ENCODE data around the gene GAS5. TPM values are rescaled to one million over a fixed set of nuclear protein-coding genes. Genes with fewer than 3 reads are reported as not detected.
A peak's percentile ranks its signal among the peaks of the same experiment; 100 is the strongest.

The GAS5 gene
- total and polyA plus RNA-seq, 2 experiments from 2014 or later: 979 to 992 TPM

- Histone ChIP-seq H4K20me1 (replicated peaks; ENCODE audit: insufficient read depth) (peaks cover 16% of the 10 kb centered on the region), H3K27me3 (ENCODE audit: insufficient read depth) (no peaks in the 10 kb centered on the region), H3K4me2 (peak within 1 kb of the TSS; percentile 97), H3K9me2 (ENCODE audit: insufficient read depth) (no peaks in the 10 kb centered on the region), H3K36me3 (ENCODE audit: insufficient read depth) (peaks cover 40% of the 10 kb centered on the region), H3K27ac (ENCODE audit: low read depth) (peak within 1 kb of the TSS; percentile 98), H3K4me3 (peak within 1 kb of the TSS; percentile 90), H3K79me2 (replicated peaks; ENCODE audit: insufficient read depth) (peaks cover 73% of the 10 kb centered on the region), H2AFZ (peak within 1 kb of the TSS; percentile 92), H3F3A (replicated peaks; ENCODE audit: low read depth) (peaks cover 49% of the 10 kb centered on the region), H3K4me1 (ENCODE audit: insufficient read depth) (peaks cover 32% of the 10 kb centered on the region)
- DNase-seq (ENCODE audit: low spot score) (peak; percentile 99), ATAC-seq (peak; percentile 76)
- H3K27me3 Mint-ChIP-seq (ENCODE audit: insufficient read depth, low read depth, poor library complexity): peaks cover 36% of the 10 kb centered on the region
- peaks cover 13% of the 10 kb centered on the region; the same call in 2 of the 3 replicates for H3K9me3 Mint-ChIP-seq
- H3K4me1 Mint-ChIP-seq: peaks cover 42% of the 10 kb centered on the region
- H3K36me3 Mint-ChIP-seq (ENCODE audit: low read depth): peaks cover 65% of the 10 kb centered on the region
- H3K4me3 Mint-ChIP-seq: peak within 1 kb of the TSS; percentile 100
- peak within 1 kb of the TSS; percentile 100 for H3K27ac Mint-ChIP-seq
- TF ChIP-seq EZH2 (IDR thresholded peaks at IDR 0.05; ENCODE audit: low read depth, unreplicated experiment) (no peak), ZNF114 (CRISPR knock-in tag; IDR thresholded peaks at IDR 0.05) (no peak), ZNF331 (CRISPR knock-in tag; IDR thresholded peaks at IDR 0.05; ENCODE audit: low read depth) (no peak), ETS1 (IDR thresholded peaks at IDR 0.05) (peak; percentile 33; the same call in 1 of the 2 replicates), CREB1 (CRISPR knock-in tag; IDR thresholded peaks at IDR 0.05; ENCODE audit: low read depth) (no peak), NANOG (IDR thresholded peaks at IDR 0.05; ENCODE audit: borderline replicate concordance) (no peak), STAT1 (IDR thresholded peaks at IDR 0.05; ENCODE audit: unreplicated experiment) (no peak), JUNB (IDR thresholded peaks at IDR 0.05; ENCODE audit: unreplicated experiment) (no peak), POLR2AphosphoS5 (IDR thresholded peaks at IDR 0.05; ENCODE audit: low read depth) (no peak; the same call in 1 of the 2 replicates), ZNF462 (CRISPR knock-in tag; IDR thresholded peaks at IDR 0.05) (no peak)
- TF ChIP-seq, protein P1, sequence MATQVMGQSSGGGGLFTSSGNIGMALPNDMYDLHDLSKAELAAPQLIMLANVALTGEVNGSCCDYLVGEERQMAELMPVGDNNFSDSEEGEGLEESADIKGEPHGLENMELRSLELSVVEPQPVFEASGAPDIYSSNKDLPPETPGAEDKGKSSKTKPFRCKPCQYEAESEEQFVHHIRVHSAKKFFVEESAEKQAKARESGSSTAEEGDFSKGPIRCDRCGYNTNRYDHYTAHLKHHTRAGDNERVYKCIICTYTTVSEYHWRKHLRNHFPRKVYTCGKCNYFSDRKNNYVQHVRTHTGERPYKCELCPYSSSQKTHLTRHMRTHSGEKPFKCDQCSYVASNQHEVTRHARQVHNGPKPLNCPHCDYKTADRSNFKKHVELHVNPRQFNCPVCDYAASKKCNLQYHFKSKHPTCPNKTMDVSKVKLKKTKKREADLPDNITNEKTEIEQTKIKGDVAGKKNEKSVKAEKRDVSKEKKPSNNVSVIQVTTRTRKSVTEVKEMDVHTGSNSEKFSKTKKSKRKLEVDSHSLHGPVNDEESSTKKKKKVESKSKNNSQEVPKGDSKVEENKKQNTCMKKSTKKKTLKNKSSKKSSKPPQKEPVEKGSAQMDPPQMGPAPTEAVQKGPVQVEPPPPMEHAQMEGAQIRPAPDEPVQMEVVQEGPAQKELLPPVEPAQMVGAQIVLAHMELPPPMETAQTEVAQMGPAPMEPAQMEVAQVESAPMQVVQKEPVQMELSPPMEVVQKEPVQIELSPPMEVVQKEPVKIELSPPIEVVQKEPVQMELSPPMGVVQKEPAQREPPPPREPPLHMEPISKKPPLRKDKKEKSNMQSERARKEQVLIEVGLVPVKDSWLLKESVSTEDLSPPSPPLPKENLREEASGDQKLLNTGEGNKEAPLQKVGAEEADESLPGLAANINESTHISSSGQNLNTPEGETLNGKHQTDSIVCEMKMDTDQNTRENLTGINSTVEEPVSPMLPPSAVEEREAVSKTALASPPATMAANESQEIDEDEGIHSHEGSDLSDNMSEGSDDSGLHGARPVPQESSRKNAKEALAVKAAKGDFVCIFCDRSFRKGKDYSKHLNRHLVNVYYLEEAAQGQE (IDR thresholded peaks at IDR 0.05; ENCODE audit: unreplicated experiment): no peak
- TF ChIP-seq, protein P2, sequence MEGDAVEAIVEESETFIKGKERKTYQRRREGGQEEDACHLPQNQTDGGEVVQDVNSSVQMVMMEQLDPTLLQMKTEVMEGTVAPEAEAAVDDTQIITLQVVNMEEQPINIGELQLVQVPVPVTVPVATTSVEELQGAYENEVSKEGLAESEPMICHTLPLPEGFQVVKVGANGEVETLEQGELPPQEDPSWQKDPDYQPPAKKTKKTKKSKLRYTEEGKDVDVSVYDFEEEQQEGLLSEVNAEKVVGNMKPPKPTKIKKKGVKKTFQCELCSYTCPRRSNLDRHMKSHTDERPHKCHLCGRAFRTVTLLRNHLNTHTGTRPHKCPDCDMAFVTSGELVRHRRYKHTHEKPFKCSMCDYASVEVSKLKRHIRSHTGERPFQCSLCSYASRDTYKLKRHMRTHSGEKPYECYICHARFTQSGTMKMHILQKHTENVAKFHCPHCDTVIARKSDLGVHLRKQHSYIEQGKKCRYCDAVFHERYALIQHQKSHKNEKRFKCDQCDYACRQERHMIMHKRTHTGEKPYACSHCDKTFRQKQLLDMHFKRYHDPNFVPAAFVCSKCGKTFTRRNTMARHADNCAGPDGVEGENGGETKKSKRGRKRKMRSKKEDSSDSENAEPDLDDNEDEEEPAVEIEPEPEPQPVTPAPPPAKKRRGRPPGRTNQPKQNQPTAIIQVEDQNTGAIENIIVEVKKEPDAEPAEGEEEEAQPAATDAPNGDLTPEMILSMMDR (conservative IDR thresholded peaks at IDR 0.05; ENCODE audit: low read depth in 2 of 2): peak in 1 of 2 experiments; percentile 32; a peak in 2 of 4 replicates
These were observed 654 bp upstream of the GAS5 start, which contains the start of gene ZBTB37 for GRCh38 chr1:173868266-173869020. Gene ZBTB37, plus strand, starts transcription at chr1:173868380. Its CDS starts 1,846 bp downstream, at chr1:173870226.
